DND-41 (cell line): Measurements from ENCODE around the gene ATF7IP2.
A peak's percentile ranks its signal among the peaks of the same experiment; 100 is the strongest.

ENCODE experiments used
- ATAC-seq: fragments of 200-7000 bp; cut with Tn5 transposase; 3 replicates; pipeline ENCODE4 v1.9.1; 2021; ENCODE audit warnings: low read depth; ENCODE audit not compliant: insufficient read depth
- DNase-seq: peaks from one replicate; pipeline ENCODE4 v3.0.0-alpha.2; 2020
- H2AFZ ChIP-seq: 2 replicates; pipeline ENCODE4 v1.6.0; 2012; ENCODE audit warnings: low read depth, low read length
- H3K27ac ChIP-seq: 2 replicates; pipeline ENCODE4 v1.5.1; 2012; ENCODE audit warnings: low read length, inconsistent platforms
- H3K27me3 ChIP-seq: fragments of 200-600 bp; sonication (generic); 2 replicates; pipeline ENCODE4 v1.6.0; 2012; ENCODE audit warnings: low read length, mild to moderate bottlenecking, inconsistent platforms; ENCODE audit not compliant: insufficient read depth, poor library complexity
- H3K36me3 ChIP-seq: 2 replicates; pipeline ENCODE4 v1.5.1; 2012; ENCODE audit warnings: low read length, inconsistent platforms; ENCODE audit not compliant: insufficient read depth
- H3K4me1 ChIP-seq: 2 replicates; pipeline ENCODE4 v1.5.1; 2012; ENCODE audit warnings: mild to moderate bottlenecking, low read length; ENCODE audit not compliant: insufficient read depth
- H3K4me2 ChIP-seq: 2 replicates; pipeline ENCODE4 v1.6.0; 2012; ENCODE audit warnings: mild to moderate bottlenecking, moderate library complexity, low read length, inconsistent platforms; ENCODE audit not compliant: insufficient read depth
- H3K4me3 ChIP-seq, 2 experiments: fragments of 200-600 bp in 1 of 2; shearing (Covaris generic) in 1 of 2; 2 replicates each; pipeline ENCODE4 v1.5.1; 2012 to 2016; ENCODE audit warnings: inconsistent platforms in 2 of 2, low read length in 2 of 2, mild to moderate bottlenecking in 2 of 2, low read depth in 1 of 2, moderate library complexity in 1 of 2
- H3K79me2 ChIP-seq: 2 replicates; pipeline ENCODE4 v1.6.0; 2012; ENCODE audit warnings: low read length, inconsistent platforms; ENCODE audit not compliant: insufficient read depth
- H3K9ac ChIP-seq: 2 replicates; pipeline ENCODE4 v1.6.0; 2012; ENCODE audit warnings: low read depth, mild to moderate bottlenecking, inconsistent platforms, low read length, moderate library complexity
- H3K9me3 ChIP-seq: 2 replicates; pipeline ENCODE4 v1.5.1; 2012; ENCODE audit warnings: low read length, moderate library complexity, mild to moderate bottlenecking, inconsistent platforms; ENCODE audit not compliant: insufficient read depth, severe bottlenecking
- H4K20me1 ChIP-seq: 2 replicates; pipeline ENCODE4 v1.6.0; 2012; ENCODE audit warnings: low read length; ENCODE audit not compliant: insufficient read depth
- EZH2 ChIP-seq: IDR thresholded peaks from 3 replicates; pipeline ENCODE4 v1.6.1; 2012; ENCODE audit warnings: borderline replicate concordance, low read depth, mild to moderate bottlenecking, moderate library complexity, low read length, inconsistent platforms; ENCODE audit not compliant: severe bottlenecking
- TF ChIP-seq, protein P1 (sequence below): IDR thresholded peaks from 2 replicates; pipeline ENCODE4 v1.5.1; 2012; ENCODE audit warnings: borderline replicate concordance, low read length, moderate library complexity, mild to moderate bottlenecking; ENCODE audit not compliant: poor library complexity, severe bottlenecking; ENCODE audit errors: extremely low read depth

Gene ATF7IP2

DNA sequence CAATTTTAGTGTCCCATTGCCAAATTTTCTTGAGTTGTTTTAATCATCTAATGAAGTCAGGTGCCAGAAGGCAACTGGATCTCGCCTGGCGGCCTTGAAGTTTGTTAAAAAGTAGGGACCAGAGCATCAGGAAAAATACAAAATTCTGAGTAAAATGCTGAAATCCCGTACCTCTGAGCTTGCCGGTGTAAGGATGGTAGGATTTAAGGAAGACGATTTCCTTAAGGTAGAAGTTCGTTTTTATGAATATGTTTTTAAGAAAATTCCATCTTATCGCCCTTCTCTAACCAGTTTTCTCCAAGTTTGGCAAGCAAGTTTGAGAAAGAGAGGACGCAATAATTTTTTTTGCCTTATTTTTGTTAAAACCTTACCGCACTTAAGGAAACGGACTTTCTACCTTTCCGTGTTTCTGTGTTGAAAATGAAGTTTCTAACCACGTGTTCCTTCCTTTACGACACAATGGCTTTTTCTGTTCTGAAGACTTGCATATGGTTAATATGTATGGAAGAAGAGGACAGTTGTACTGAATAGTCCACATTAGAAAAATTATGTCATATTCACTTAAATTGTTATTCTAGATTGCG is 748 bp downstream of the ATF7IP2 start:
- H3K9ac ChIP-seq, result peak overlapping the region; percentile 82
- H3K4me1 ChIP-seq, result peaks cover 55% of the 10 kb centered on the region
- peak overlapping the region; percentile 85 for H2AFZ ChIP-seq
- peak overlapping the region; percentile 86 for H3K4me3 ChIP-seq
- peaks cover 8% of the 10 kb centered on the region; the same call in 1 of the 2 replicates for H3K36me3 ChIP-seq
- no peak for ATAC-seq
- peaks cover 32% of the 10 kb centered on the region for H3K79me2 ChIP-seq
- H3K4me2 ChIP-seq, result peak overlapping the region; percentile 58
- H3K27me3 ChIP-seq, result peaks cover 5% of the 10 kb centered on the region
- peak overlapping the region; percentile 79 for H3K27ac ChIP-seq
- no peak for TF ChIP-seq EZH2
- TF ChIP-seq, protein P1, sequence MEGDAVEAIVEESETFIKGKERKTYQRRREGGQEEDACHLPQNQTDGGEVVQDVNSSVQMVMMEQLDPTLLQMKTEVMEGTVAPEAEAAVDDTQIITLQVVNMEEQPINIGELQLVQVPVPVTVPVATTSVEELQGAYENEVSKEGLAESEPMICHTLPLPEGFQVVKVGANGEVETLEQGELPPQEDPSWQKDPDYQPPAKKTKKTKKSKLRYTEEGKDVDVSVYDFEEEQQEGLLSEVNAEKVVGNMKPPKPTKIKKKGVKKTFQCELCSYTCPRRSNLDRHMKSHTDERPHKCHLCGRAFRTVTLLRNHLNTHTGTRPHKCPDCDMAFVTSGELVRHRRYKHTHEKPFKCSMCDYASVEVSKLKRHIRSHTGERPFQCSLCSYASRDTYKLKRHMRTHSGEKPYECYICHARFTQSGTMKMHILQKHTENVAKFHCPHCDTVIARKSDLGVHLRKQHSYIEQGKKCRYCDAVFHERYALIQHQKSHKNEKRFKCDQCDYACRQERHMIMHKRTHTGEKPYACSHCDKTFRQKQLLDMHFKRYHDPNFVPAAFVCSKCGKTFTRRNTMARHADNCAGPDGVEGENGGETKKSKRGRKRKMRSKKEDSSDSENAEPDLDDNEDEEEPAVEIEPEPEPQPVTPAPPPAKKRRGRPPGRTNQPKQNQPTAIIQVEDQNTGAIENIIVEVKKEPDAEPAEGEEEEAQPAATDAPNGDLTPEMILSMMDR, result no peak
- no peak for DNase-seq
- H4K20me1 ChIP-seq, result no peaks in the 10 kb centered on the region
- H3K9me3 ChIP-seq, result peaks cover 2% of the 10 kb centered on the region

DNA sequence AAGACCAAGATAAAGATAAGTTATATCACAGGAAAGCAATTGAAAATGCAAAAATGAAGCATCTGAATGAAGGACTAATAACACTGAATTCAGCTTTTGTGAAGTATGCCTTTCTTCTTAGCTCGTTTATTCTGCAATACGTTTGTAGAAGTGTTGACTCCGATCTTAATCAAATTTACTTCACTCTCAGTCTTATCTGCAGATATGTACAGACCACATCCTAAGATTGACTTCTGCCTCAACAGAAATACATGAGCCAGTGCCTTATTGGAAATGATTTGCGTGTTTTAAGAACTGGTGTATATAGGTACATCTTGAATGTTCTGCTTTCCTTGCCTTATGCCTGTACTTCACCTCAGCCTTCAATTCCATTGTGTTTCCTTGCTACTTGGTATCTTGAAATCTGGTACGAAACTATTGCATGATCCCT is 1.3 kb downstream of the ATF7IP2 start:
- DNase-seq (no peak), ATAC-seq (no peak)
- H4K20me1 ChIP-seq, result no peaks in the 10 kb centered on the region
- no peak overlapping the region for H3K27ac ChIP-seq
- H2AFZ ChIP-seq, result no peak overlapping the region
- peaks cover 2% of the 10 kb centered on the region for H3K9me3 ChIP-seq
- no peak for TF ChIP-seq EZH2
- TF ChIP-seq, protein P1, result no peak
- peaks cover 5% of the 10 kb centered on the region for H3K27me3 ChIP-seq
- peak overlapping the region; percentile 82 for H3K9ac ChIP-seq
- H3K4me1 ChIP-seq, result peaks cover 51% of the 10 kb centered on the region
- H3K4me2 ChIP-seq, result peak overlapping the region; percentile 58
- peak overlapping the region; percentile 86; a peak in 3 of 4 replicates for H3K4me3 ChIP-seq
- peaks cover 8% of the 10 kb centered on the region; the same call in 1 of the 2 replicates for H3K36me3 ChIP-seq
- peaks cover 32% of the 10 kb centered on the region for H3K79me2 ChIP-seq

DNA sequence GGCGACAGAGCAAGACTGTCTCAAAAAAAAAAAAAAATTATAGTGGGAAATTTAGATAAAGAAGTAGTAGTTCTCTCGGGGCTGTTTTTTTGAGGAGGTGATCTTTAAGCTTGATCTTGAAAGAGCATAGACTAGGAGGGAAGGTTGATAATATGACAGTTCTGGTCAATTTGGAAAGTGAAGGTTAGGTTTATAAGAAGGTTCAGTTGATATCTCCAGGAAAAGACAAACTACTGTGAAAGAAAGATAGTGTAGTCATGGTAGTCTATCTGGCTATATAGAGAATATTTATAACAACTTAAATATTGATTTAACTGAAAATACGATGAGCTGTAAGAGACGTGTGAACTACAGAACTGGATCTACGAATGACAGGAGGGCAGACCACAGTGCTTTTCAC is 3.1 kb downstream of the ATF7IP2 start:
- no peak for ATAC-seq
- Histone ChIP-seq H3K36me3 (peaks cover 8% of the 10 kb centered on the region; the same call in 1 of the 2 replicates), H3K4me1 (peaks cover 47% of the 10 kb centered on the region), H4K20me1 (no peaks in the 10 kb centered on the region), H3K27me3 (peaks cover 5% of the 10 kb centered on the region), H3K79me2 (peaks cover 32% of the 10 kb centered on the region), H3K9me3 (peaks cover 2% of the 10 kb centered on the region), H2AFZ (no peak overlapping the region), H3K4me2 (no peak overlapping the region), H3K9ac (no peak overlapping the region), H3K4me3 (no peak overlapping the region), H3K27ac (no peak overlapping the region)
- no peak for TF ChIP-seq EZH2
- TF ChIP-seq, protein P1, result no peak
- no peak for DNase-seq
